Measurements from ENCODE around the gene DSEL.

The DSEL gene

DNA sequence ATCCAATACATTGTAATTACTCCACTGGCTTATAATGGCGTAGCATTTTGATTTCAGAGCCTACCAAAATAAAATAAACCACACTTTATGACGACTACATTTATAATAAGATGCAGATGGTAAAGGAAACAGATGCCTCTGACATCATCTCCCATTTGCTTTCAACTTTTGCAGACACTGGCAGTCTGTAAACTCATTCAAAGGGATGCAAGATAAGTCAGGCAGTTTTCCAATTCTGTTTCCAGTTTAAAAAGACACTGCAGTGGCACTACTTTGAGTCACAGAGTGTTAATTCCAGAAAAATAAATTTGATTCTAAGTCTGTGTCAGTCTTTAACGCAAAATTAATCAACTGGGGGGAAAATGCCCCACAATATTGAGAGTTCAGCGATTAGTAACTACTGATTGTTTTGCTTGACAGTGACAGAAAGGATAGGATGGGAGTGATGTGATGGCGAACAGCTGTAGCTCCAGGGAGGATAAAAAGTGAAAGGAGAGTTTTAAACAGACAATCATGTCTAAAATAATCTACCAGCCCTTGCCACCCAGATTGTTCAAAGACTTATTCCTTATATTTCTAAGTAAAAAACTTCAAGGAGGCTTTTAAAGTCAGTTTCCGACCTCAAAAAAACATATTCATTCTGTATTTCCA is 6.7 kb downstream of the DSEL start:
- intact Hi-C loops (cut with DNase I): no loop called here
- peak in 3 of 42 donors; percentile 10 to 60 (median 32) for DNase-seq

DNA sequence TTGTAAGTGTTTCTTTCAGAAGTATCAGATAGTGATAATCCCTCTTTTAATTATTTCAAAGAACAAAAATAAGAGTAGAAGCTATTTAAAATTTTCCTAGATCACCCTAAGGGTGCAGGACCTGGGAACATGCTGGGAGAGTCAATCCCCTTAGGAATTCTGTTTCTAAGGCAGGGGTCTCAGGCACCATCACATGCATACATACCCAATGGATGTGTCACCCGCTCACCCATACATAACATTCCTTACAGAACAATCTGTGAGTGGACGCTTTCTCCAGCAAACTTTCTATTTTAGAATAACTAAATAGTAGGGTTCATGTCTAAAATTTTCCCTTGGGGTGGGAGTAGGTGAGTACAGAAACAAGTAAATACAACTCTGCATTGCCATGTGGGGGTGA is 8.4 kb downstream of the DSEL start:
- no peak for DNase-seq
- intact Hi-C loops (cut with DNase I): no loop called here

DNA sequence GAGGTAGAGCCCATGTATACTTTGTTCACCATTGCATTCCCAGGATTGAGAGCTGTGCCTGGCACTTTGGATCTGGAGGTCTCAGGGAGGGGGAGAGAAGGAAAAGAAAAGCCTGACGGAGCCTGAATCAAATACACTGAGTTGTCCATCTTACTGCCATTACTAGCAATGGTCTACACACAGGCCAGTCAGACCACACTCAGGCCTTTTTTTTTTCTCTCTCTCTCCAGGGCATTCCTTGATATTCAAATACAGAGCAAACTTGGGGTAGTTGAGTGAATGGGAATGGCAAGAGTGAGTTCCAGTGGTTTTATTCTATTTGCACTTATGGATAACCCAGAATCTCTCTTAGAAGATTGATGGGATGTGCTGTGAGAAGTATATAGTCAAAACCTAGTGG is 11.8 kb downstream of the DSEL start:
- DNase-seq: no peak
- intact Hi-C loops (cut with DNase I): no loop called here

DNA sequence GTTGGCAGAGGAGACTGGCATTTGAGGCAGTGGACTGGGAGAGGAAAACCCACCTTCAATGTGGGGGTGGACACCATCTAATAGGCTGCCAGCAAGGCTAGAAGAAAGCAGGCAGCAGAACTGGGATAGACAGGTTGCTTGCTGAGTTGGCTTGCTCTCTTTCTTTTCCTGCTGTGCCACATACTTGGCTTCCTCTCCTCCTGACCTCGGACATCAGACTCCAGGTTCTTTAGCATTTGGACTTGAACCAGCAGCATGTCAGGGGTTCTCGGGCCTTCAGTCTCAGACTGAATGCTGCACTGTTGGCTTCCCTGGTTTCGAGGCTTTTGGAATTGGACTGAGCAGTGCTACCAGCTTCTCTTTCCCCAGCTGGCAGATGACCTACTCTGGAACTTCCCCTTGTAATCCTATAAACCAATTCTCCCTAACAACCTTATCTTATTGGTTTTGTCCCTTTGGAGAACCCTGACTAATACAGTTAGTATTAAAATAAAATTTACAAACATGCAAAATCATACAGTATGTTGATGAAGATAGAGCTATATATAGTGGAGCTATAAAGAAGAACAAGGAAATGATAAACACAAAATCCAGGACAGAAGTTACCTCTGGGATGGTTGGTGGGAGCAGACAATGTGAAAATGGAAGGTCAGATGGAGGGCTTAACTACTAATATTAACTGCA is 15.9 kb downstream of the DSEL start:
- intact Hi-C loops (cut with DNase I): no loop called here
- peak in 2 of 42 donors; percentile 26 to 32 for DNase-seq

DNA sequence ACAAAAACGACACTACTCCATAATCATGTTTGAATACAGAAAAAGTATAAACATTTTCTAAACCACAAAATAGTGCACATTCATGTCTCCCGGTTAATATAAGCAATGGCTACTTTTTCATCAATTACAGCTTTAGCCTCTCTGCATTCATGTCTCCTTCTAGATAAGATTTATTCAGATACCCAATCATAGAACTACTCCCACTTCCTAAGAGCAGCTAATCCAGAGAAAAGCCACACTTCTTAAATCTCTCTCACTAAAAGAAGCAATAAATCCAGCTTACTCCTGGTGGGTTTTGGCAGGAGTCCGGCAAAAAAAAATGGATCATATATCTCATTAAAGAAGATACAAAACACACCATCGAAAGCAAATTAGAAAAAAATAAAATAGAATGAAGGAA is 20.1 kb downstream of the DSEL start:
- intact Hi-C loops (cut with DNase I): no loop called here
- DNase-seq: no peak

DNA sequence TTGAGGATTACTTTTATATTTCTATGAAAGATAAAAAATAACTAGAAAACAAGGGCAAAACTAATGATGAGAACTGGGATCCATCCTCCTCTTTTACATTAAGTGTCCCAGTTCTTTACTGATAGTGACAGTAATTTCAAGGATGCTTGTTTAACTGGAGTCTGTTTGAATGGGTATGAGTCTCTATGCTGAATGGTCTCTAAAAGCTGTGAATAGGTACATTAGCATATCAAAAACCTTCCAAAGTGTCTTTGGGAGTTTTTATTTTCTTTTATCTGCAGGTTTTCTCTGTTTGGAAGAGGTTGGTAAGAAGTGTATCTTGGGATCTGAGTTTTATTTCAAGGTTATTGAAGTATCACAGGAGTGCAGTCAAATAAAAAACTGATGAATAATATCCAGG is 30.0 kb downstream of the DSEL start:
- intact Hi-C loops (cut with DNase I): no loop called here
- DNase-seq: no peak

DNA sequence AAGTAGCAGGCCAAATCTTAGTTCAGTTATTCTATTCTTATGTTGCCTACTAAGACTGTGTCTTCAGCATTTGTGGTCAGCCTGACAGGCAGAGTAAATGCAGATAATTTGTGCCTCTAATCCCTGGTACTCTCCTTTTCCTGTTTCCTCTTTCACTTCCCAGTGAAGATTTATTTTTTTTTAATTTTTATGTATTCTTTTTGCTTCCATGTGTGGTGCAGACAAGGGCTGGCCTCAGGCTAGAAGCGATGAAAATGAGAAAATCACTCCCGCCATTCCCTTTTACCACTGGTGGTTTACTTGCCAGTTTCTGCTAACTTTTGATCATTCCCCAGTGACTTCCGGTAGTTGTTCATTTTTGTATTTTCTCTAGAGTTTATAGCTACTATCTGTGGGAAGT is 30.9 kb downstream of the DSEL start:
- DNase-seq: no peak
- intact Hi-C loops (cut with DNase I): no loop called here

DNA sequence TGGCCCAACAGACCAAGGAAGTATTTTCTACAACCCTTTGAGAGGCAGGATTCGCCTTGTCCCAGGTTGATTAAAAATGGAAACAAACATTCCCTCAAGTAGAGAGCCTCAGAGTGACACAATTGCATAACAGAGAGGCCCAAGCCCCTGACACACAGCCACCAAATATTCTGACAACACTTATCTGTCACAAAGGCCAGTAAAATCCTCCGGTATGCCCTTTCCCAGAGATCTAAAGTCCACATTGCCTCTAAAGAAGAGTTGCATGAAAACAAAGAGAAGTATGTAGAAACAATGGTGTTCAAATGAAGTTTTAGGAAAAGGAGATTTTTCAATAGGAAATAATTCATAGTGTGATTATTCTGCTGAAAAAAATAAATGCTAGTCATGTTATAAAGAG is 32.1 kb downstream of the DSEL start:
- intact Hi-C loops (cut with DNase I): no loop called here
- DNase-seq: no peak

DNA sequence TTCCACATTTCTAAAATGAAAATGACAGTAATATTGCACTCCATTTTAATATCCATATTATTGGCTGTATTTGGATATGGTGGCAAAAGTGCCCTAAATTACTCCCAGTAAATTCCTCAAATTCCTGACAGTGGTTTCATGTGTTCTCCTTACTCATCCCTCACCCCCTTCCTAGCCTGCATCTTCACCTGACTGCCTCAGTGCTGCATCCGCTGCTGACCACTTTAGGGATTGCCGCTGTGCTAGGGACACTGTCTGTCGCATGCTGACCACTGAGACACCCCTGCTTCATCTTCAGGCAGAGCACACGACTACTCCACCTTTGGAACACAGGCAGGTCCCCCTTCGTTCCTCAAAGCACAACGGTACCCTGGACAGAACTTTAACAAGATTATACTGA is 32.6 kb downstream of the DSEL start:
- intact Hi-C loops (cut with DNase I): no loop called here
- no peak for DNase-seq

DNA sequence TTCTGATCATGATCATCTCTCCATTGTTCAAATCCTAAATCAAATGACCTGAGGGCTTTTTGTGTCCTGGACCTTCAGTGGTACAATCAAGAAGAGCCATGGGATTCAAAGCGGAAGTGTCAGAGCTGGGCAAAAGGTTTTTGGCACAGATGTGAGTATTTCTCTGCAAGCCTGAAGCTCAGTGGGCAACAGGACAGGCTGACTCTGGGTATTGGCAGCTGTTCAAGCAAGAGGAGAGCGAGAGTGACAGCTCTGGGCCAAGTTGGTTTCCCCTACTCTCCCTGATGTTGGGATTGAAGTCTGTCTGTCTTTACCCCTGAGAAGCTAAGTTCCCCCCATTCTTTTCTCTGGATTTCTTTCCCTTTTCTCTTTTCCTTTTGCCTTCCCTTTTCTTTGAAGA is 33.3 kb downstream of the DSEL start:
- DNase-seq: peak in 29 of 42 donors; percentile 4 to 75 (median 30)
- intact Hi-C loops (cut with DNase I): no loop called here

DNA sequence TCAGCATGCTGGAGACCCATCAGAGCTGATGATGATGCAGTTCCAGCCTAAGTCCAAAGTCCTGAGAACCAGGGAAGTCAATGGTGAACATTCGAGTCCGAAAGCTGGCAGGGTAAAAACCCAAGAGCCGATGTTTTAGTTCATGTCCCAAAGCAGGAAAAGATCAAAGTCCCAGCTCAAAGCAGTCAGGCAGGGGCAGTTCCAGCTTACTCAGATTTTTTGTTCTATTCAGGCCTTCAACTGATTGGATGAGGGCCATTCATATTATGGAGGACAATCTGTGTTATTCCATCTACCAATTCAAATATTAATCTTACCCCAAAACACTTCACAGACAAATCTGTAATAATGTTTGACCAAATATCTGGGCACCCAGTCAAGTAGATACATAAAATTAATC is 38.3 kb downstream of the DSEL start:
- intact Hi-C loops (cut with DNase I): no loop called here
- no peak for DNase-seq

DNA sequence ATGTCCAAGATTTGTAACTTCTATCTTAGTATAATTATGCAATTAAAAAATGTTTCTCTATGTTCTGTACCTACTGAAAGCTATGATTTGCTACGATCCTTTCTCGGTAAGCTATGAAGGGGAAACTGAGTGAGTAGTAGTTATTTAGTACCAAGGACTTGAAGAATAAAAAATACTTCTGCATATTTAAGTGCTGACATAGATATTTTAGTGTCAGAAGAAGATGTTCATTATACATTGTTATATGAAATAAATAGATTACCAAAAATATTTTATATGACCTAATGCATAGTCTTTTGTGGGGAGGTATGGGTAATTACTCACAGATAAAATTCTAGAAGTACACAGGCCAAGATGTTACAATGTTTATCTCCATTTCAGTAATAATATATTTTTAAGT is 39.0 kb downstream of the DSEL start:
- intact Hi-C loops (cut with DNase I): no loop called here
- no peak for DNase-seq

DNA sequence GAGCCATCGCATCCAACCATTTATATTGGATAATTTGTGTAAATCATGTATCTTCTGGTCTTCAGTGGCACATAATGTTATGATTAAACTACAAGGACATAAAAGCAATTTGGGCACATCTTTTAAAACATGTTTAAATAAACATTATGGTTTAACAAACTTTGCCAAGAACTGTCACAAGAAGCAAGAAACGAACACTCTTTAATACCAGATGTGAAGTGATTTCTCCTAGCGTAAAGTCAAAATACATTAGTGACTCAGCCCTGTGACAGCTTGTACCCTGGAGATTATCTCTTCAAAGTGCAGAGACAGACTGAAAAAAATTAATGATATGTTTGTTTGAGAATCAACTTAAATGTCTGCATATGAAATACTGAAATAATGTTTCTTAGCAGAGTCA is 39.9 kb downstream of the DSEL start:
- no peak for DNase-seq
- intact Hi-C loops (cut with DNase I): no loop called here

DNA sequence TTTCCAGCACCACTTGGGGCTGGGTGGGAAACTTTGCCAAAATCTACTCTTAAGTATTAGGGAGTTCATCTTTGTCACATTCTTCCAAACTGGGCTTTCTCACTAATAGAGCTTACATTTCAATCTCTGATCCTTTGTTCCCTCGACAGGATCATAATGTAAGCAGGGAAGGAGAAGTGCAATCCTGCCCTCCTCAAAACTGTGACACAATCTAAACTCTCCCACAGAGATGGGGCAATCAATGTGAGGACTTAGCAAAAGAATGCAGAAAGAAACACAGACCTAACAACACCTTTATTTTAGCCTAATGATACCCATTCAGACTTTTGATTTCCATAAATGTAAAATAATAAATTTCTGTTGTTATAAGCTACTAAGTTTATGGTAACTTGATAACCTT is 40.8 kb downstream of the DSEL start:
- intact Hi-C loops (cut with DNase I): no loop called here
- no peak for DNase-seq

DNA sequence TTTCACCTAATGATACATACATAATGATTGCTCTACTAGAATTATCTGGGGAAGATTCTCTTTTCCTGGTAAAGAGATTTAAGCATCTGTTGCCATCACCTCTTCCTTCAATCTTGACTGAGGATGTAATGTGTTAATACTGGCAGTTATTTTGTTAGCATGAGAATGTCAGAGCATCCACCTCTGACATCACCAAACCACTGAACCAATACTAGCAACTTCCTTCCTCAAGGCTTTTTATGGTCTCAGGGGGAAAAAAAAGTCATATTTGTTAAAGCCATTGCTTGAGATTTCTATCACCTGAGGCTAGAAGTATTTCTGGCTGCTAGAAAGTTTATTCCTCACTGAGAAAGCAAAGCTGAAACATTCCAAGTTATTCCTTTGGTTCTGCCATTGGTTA is 48.5 kb downstream of the DSEL start:
- no peak for DNase-seq
- intact Hi-C loops (cut with DNase I): no loop called here

DNA sequence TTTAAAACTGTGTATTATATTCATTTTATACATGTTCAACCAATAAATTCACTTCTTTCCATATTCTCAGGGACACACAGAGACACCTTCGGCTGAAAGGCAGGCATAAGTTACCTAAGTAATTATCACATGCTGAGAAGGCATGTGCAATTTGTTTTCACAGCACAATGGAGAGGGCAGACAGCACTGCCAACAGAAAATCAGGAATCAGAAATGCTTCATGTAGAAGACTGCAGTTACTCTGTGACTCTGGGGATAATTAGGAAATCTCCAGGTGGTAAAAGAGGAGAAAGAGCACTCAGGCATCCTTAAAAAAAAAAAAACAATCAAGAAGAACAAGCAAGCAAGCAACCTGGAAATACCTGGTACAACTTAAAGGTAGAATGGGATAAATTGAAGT is 49.3 kb downstream of the DSEL start:
- intact Hi-C loops (cut with DNase I): no loop called here
- DNase-seq: no peak

DNA sequence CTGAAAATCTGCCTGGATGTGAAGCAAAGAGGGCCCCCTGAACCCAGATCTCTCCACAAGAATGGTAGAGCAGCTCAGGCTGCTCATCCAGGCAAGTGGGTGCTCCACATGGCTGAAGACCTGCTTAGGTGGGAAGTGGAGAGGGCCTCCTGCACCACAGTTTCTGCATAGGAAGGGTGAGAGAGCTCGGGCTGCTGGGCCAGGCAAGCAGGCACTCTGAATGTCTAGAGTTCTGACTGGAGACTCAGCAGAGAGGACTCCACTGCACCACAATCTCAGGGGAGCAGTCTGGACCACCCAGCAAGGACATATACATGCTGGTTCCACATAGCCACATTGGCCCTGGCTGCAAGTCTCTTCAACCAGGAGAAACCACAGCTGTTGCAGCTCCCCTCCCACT is 52.0 kb downstream of the DSEL start:
- intact Hi-C loops (cut with DNase I): no loop called here
- no peak for DNase-seq

DNA sequence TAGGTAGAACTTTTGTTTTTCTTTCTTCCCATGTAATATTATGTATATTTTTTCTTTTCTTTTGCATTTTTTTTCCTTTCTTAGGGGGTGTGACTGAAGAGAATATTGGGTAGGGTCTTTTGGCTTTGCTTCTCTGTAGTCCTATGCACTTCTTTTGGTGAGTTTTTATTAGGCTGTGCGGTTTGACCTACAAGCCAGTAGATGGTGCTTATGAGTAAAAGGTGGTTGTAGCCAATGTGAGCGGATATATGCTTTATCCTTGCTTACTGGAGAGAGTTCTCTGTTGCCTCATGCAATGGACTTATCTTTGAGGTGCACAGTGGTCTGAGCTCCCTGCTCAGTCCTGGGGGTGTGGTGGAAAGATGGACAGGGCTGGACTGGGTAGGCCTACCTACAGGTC is 52.7 kb downstream of the DSEL start:
- intact Hi-C loops (cut with DNase I): no loop called here
- DNase-seq: peak in 1 of 42 donors; percentile 23

DNA sequence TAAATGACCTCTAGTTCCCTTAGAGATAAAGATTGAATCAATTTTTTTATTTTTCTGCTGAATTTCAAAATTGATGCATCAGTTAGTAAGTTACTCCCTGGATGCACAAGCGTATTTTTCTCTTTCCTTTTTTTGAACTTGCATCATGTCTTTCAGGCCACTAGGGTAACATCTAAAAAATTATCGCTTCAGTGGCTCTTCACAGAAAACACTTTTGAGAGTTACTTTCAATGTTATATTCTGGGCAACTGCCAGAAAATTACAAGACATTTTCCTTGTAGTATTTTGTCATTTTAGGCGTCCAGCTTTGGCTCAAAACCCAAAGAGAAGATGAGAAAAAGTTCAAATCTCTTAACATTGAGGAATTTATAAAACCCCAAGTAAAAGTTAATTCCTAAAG is 59.8 kb downstream of the DSEL start:
- no peak for DNase-seq
- intact Hi-C loops (cut with DNase I): no loop called here
